GM23338 (cell line): Measurements from ENCODE around the gene MED20. TPM values are rescaled to one million over a fixed set of nuclear protein-coding genes. Genes with fewer than 3 reads are reported as not detected.

Experiments used
- ATAC-seq: fragments of 200-7000 bp; cut with Tn5 transposase; 3 replicates; pipeline ENCODE4 v1.9.1; 2020
- DNase-seq: peaks from one replicate; pipeline ENCODE4 v3.0.0-alpha.2; 2015; ENCODE audit warnings: low spot score
- H2AFZ ChIP-seq: fragments of 200-600 bp; sonication (generic); 2 replicates; pipeline ENCODE4 v1.8.0; 2016; ENCODE audit warnings: antibody characterized with exemption, mild to moderate bottlenecking, moderate library complexity
- H3F3A ChIP-seq: fragments of 200-600 bp; sonication (generic); replicated peaks from 2 replicates; pipeline ENCODE4 v1.8.0; 2017; ENCODE audit warnings: antibody characterized with exemption, mixed run types, low read depth
- H3K27ac ChIP-seq: fragments of 200-600 bp; sonication (generic); 2 replicates; pipeline ENCODE4 v1.6.1; 2016; ENCODE audit warnings: low read depth
- H3K27me3 ChIP-seq: fragments of 200-600 bp; sonication (generic); 2 replicates; pipeline ENCODE4 v1.8.0; 2016; ENCODE audit warnings: mild to moderate bottlenecking, mixed run types, moderate library complexity; ENCODE audit not compliant: insufficient read depth
- H3K36me3 ChIP-seq: fragments of 200-600 bp; sonication (generic); 2 replicates; pipeline ENCODE4 v1.8.0; 2016; ENCODE audit warnings: mild to moderate bottlenecking; ENCODE audit not compliant: insufficient read depth
- H3K4me1 ChIP-seq: fragments of 200-600 bp; sonication (generic); 2 replicates; pipeline ENCODE4 v1.8.0; 2016; ENCODE audit warnings: mild to moderate bottlenecking, moderate library complexity; ENCODE audit not compliant: insufficient read depth
- H3K4me2 ChIP-seq: fragments of 200-600 bp; sonication (generic); 2 replicates; pipeline ENCODE4 v1.7.1; 2017; ENCODE audit warnings: mixed run types
- H3K4me3 ChIP-seq: fragments of 200-600 bp; sonication (generic); 2 replicates; pipeline ENCODE4 v1.6.1; 2016; ENCODE audit warnings: mixed run types
- H3K79me2 ChIP-seq: fragments of 200-600 bp; sonication (generic); replicated peaks from 2 replicates; pipeline ENCODE4 v1.8.0; 2017; ENCODE audit warnings: mild to moderate bottlenecking; ENCODE audit not compliant: insufficient read depth
- H3K9me2 ChIP-seq: fragments of 200-600 bp; sonication (generic); 2 replicates; pipeline ENCODE4 v1.8.0; 2017; ENCODE audit not compliant: insufficient read depth
- H4K20me1 ChIP-seq: fragments of 200-600 bp; sonication (generic); replicated peaks from 2 replicates; pipeline ENCODE4 v1.8.0; 2017; ENCODE audit warnings: mild to moderate bottlenecking; ENCODE audit not compliant: insufficient read depth
- H3K27ac Mint-ChIP-seq: 2 replicates; pipeline ENCODE4 v1.8.0; 2020; ENCODE audit warnings: inconsistent platforms, mild to moderate bottlenecking, moderate library complexity, mixed read lengths
- H3K27me3 Mint-ChIP-seq: 3 replicates; pipeline ENCODE4 v1.8.0; 2022; ENCODE audit warnings: low read depth, mild to moderate bottlenecking, moderate library complexity, mixed read lengths, inconsistent platforms; ENCODE audit not compliant: insufficient read depth, poor library complexity
- H3K36me3 Mint-ChIP-seq: 3 replicates; pipeline ENCODE4 v1.8.0; 2021; ENCODE audit warnings: low read depth, mild to moderate bottlenecking, inconsistent platforms, moderate library complexity, mixed read lengths
- H3K4me1 Mint-ChIP-seq: 3 replicates; pipeline ENCODE4 v1.8.0; 2020; ENCODE audit warnings: mild to moderate bottlenecking, inconsistent platforms, mixed read lengths
- H3K4me3 Mint-ChIP-seq: 3 replicates; pipeline ENCODE4 v1.8.0; 2021; ENCODE audit warnings: moderate library complexity, mild to moderate bottlenecking, inconsistent platforms, mixed read lengths
- H3K9me3 Mint-ChIP-seq: 3 replicates; pipeline ENCODE4 v1.8.0; 2020; ENCODE audit warnings: moderate library complexity, mild to moderate bottlenecking, inconsistent platforms, mixed read lengths
- CTCF ChIP-seq, 2 experiments: fragments of 200-600 bp in 1 of 2; sonication (generic) in 1 of 2; conservative IDR thresholded peaks; 2 replicates each; pipeline versions ENCODE4 v1.5.1 to v1.6.1; 2016 to 2017; ENCODE audit warnings: antibody characterized with exemption in 2 of 2, low read depth in 2 of 2, mild to moderate bottlenecking in 2 of 2, moderate library complexity in 1 of 2
- ETS1 ChIP-seq: IDR thresholded peaks from 2 replicates; pipeline ENCODE4 v1.6.1; 2016; ENCODE audit warnings: antibody characterized with exemption
- EZH2phosphoT487 ChIP-seq: fragments of 200-600 bp; sonication (generic); IDR thresholded peaks from one replicate; pipeline ENCODE4 v1.8.1; 2018; ENCODE audit warnings: antibody characterized with exemption; ENCODE audit not compliant: unreplicated experiment
- NANOG ChIP-seq: IDR thresholded peaks from 2 replicates; pipeline ENCODE4 v1.6.1; 2016; ENCODE audit warnings: antibody characterized with exemption, borderline replicate concordance
- REST ChIP-seq: IDR thresholded peaks from one replicate; pipeline ENCODE4 v1.6.1; 2018; ENCODE audit warnings: antibody characterized with exemption; ENCODE audit not compliant: unreplicated experiment
- ZNF114 ChIP-seq: fragments of 250-450 bp; sonication (Bioruptor Pico); IDR thresholded peaks from 2 replicates; pipeline ENCODE4 v1.5.0; 2020; ENCODE audit warnings: mild to moderate bottlenecking, moderate library complexity
- polyA plus RNA-seq: library from polyadenylated mRNA; unstranded; fragments of >200 nt; fragmentation: Nextera tagmentation; extraction: Ambion mirVana; gene quantifications from 2 replicates; pipeline ENCODE4 v1.2.1, GENCODE V29; 2016
- total RNA-seq: library from RNA; depleted of rRNA; stranded (reverse); fragments of >200 nt; shearing (Covaris generic); gene quantifications from 2 replicates; pipeline ENCODE4 v1.2.3, GENCODE V29; 2014

MED20 gene
- total and polyA plus RNA-seq, 2 experiments from 2014 or later: 20.1 to 39.3 TPM

GRCh38 chr6:41938590-41939175, 17.7 kb upstream of the MED20 start:
- peaks cover 26% of the 10 kb centered on the region for H3K27me3 Mint-ChIP-seq
- Histone ChIP-seq H3K79me2 (0 out of 2 replicates have a peak, but pooled peaks cover 6% of the 10 kb centered on the region), H4K20me1 (peaks cover 24% of the 10 kb centered on the region), H3K4me1 (peaks cover 33% of the 10 kb centered on the region), H3F3A (peaks cover 49% of the 10 kb centered on the region), H3K27me3 (no peaks in the 10 kb centered on the region), H3K27ac (peak overlapping the region; percentile 87), H3K4me3 (peak overlapping the region; percentile 98), H3K4me2 (peak overlapping the region; percentile 99), H2AFZ (0 out of 2 replicates have a peak overlapping the region, but pooled peaks have one; percentile 7), H3K36me3 (peaks cover 8% of the 10 kb centered on the region), H3K9me2 (no peaks in the 10 kb centered on the region)
- peaks cover 39% of the 10 kb centered on the region for H3K4me1 Mint-ChIP-seq
- H3K27ac Mint-ChIP-seq: peak overlapping the region; percentile 34
- TF ChIP-seq EZH2phosphoT487 (no peak), REST (no peak), CTCF (conservative IDR thresholded peaks at IDR 0.05; ENCODE audit: low read depth in 2 of 2) (peak in 1 of 2 experiments; percentile 32; a peak in 2 of 4 replicates), ZNF114 (CRISPR knock-in tag) (no peak)
- DNase-seq (no peak), ATAC-seq (no peak)
- no peaks in the 10 kb centered on the region for H3K9me3 Mint-ChIP-seq
- peaks cover 25% of the 10 kb centered on the region for H3K36me3 Mint-ChIP-seq
- H3K4me3 Mint-ChIP-seq: peak overlapping the region; percentile 91

- H4K20me1 ChIP-seq: peaks cover 24% of the 10 kb centered on the region
- H3K4me3 ChIP-seq: peak overlapping the region; percentile 98; the same call in 1 of the 2 replicates
- H3K9me2 ChIP-seq: no peaks in the 10 kb centered on the region
- peaks cover 49% of the 10 kb centered on the region for H3F3A ChIP-seq
- H3K79me2 ChIP-seq: 0 out of 2 replicates have a peak, but pooled peaks cover 6% of the 10 kb centered on the region
- ATAC-seq (no peak), DNase-seq (no peak)
- H3K4me2 ChIP-seq: peak overlapping the region; percentile 99; the same call in 1 of the 2 replicates
- H3K36me3 Mint-ChIP-seq: peaks cover 29% of the 10 kb centered on the region
- H3K27me3 Mint-ChIP-seq: peaks cover 26% of the 10 kb centered on the region
- H3K4me1 Mint-ChIP-seq: peaks cover 39% of the 10 kb centered on the region
- H3K36me3 ChIP-seq: peaks cover 11% of the 10 kb centered on the region
- peaks cover 33% of the 10 kb centered on the region for H3K4me1 ChIP-seq
- no peak overlapping the region for H3K27ac Mint-ChIP-seq
- H3K4me3 Mint-ChIP-seq: peak overlapping the region; percentile 27; the same call in 1 of the 3 replicates
- H3K9me3 Mint-ChIP-seq: no peaks in the 10 kb centered on the region
- H3K27me3 ChIP-seq: no peaks in the 10 kb centered on the region
- H3K27ac ChIP-seq: no peak overlapping the region
- TF ChIP-seq ETS1: no peak
- no peak for TF ChIP-seq NANOG
- no peak overlapping the region for H2AFZ ChIP-seq
Observed at GRCh38 chr6:41937861-41938574, 17.1 kb upstream of the MED20 start.
